Germinal center (tissue), 1 donor: ENCODE results near the gene PICK1.
"Not testable (repeated sequence)": the region's sequence is repeated elsewhere in the genome, so short reads cannot be mapped to it uniquely, and the experiment has no call there.

Experiments used
- DNase-seq: peaks from one replicate; pipeline ENCODE4 v3.0.0; 2012; ENCODE audit warnings: mixed read lengths, low spot score

The PICK1 gene

DNA sequence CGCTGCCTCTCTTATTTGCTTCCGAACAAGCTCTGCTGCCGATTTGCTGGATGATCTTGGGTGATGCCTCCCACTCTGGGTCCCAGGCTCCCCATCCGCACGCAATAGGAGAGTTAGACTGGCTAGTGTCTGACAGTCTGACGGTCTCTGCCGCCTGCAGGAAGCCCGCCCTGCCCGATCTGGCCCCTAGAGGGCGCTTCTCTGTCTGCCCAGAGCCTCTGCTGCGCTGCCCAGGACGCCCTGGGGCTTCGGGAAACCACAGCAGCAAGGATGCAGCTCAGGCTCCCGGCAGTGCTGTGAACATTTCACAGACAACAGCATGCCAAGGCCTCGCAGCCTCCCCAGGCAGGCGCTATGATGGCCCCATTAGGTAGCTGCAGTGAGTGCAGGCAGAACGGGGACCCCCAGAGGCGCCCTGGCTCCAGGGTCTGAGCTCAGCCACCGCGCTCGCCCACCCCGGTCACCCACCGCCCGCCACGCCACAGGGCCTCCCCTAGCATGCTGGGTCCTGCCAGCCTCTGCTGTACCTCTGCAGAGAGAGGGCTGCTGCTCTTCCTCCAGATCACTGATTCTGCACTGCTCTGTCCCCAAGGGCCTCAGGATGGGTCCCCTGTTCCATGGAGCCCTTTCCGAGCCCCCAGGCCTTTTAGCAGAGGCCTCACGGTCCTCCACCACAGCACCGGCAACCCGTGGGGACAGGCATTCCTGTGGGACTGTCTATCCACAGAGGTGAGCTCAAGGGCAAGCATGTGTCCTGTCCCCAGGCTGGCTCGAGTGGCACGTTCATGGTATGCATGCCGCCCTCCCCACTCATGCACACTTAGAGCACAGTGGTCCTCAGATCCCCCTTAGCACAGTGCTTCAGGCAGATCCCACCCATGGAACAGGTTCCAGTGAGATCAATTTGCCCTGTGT is 57.5 kb downstream of the PICK1 start:
- peak; percentile 86 for DNase-seq

- no peak for DNase-seq
Observed at GRCh38 chr22:38115423-38116205, 58.4 kb downstream of the PICK1 start.

DNA sequence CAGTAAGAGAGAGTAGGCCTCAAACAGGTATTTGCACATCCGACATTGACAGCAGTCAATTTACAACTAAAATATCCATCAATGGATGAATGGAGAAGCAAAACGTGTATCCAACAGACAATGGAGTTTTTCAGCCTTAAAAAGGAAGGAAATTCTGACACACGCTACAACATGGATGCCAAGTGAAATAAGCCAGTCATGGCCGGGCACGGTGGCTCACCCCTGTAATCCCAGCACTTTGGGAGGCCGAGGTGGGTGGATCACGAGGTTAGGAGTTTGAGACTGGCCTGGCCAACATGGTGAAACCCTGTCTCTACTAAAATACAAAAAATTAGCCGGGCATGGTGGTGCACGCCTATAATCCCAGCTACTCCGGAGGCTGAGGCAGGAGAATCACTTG is 60.4 kb downstream of the PICK1 start:
- not testable (repeated sequence) for DNase-seq

- DNase-seq: no peak
Observed at GRCh38 chr22:38118182-38118581, 61.0 kb downstream of the PICK1 start.

- DNase-seq: not testable (repeated sequence)
Observed at GRCh38 chr22:38118747-38119146, 61.5 kb downstream of the PICK1 start.

GRCh38 chr22:38120359-38121110 is 63.3 kb downstream of the PICK1 start:
- no peak for DNase-seq

DNA sequence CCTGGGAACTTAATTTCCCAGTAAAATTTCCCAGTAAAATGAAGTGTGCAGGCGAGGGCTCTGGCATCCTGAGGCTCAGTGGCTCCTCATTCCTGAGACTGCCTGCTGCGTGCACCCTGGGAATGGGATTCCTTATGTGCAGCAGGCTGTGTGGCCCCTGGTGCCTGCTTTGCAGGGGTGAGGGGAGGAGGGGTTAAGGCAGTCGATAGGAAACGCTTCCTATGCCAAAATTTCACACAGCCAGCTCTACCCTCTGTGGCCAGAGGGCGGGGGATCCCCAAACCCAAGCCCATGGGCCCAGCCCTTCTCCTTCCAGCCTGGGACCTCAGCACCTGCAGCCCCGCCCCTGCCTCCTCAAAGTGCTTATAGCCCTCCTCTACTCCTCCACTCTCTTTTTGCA is 65.4 kb downstream of the PICK1 start:
- DNase-seq: no peak

DNA sequence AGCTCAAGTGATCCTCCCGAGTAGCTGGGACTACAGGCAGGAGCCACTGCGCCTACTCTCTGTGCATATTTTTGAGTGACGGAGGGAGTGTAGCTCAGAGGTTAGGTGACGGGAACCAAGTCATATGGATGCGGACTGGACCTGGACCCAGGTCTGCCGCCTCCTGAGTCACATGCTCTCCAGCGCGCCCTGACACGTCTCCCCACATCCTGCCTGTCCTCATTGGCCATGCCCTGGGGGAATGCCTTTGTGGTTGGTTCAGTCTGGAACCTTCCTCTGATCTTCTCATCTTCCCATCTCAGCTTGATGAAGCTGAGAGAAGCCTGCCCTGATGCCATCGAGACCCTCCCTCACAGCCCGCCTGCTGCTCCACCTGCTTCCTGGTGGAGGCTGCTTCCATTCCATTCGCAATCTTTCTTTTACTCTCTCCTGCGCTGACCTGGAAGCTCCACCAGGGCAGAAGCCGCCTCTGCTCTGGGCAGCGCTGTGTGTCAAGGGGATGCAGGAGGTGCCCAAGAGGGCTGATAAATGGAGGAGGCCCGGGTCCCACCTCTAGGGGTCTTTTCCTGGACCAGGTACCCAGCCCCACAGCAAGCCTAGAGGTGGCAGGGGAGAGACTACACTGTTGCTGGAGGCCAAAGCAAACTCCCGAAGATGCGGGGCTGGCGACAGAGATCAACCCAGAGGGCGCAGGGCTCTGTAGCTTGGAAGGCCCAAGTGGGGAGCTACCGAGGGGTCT is 67.2 kb downstream of the PICK1 start:
- DNase-seq: no peak

DNA sequence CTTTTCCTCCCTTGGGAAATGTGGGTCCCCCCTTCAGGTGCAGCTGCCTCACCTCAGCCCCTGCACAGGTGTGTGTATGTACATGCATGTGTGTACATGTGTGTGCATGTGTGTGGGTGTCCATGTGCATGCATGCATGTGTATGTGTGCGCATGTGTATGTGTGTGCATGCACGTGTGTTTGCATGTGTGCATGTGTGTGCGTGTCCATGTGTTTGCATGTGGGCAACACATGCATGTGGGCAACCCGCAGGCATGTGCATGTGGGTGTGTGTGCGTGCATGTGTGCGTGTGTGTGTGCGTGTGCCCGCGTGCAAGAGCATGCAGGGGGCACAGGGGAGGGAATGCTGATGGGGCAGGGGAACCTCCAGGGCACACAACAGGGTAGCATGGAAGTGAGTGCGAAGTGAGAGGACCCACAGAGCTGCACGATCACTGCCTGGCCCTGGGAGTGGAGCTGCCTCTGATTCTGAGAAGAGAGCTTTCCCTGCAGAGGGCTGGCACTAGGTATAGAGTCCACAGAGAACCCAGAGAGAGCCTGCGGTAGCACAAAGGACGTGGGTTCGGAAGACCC is 67.9 kb downstream of the PICK1 start:
- no peak for DNase-seq
